HEK293 (cell line): ENCODE data around the gene ZNF479.

Experiments used
- CTCF ChIA-PET: fragments of 350-600 bp; formaldehyde crosslinking; extraction: SDS; loops from one replicate; lab custom pipeline; 2021; ENCODE audit warnings: antibody characterized with exemption; lab: Yijun Ruan, JAX
- POLR2A ChIA-PET: fragments of 300-600 bp; formaldehyde crosslinking; extraction: SDS; loops from one replicate; lab custom pipeline; 2020; ENCODE audit warnings: antibody characterized with exemption, inconsistent platforms; lab: Yijun Ruan, JAX
- H3K27ac ChIP-seq: fragments of 200-500 bp; sonication (Bioruptor generic); 2 replicates; pipeline ENCODE4 v1.5.1; 2014; ENCODE audit warnings: low read depth, low read length, control low read depth, inconsistent platforms; ENCODE audit errors: extremely low read depth
- H3K36me3 ChIP-seq, 2 experiments: fragments of 200-500 bp in 1 of 2; sonication (Bioruptor generic) in 1 of 2; 1 replicate in 1 of 2; 2 replicates in 1 of 2; pipeline ENCODE4 v1.5.1; 2014 to 2017; ENCODE audit warnings: inconsistent platforms in 2 of 2, low read length in 2 of 2; ENCODE audit not compliant: control insufficient read depth in 2 of 2, insufficient read depth in 1 of 2
- H3K4me1 ChIP-seq: fragments of 200-500 bp; sonication (Bioruptor generic); 2 replicates; pipeline ENCODE4 v1.5.1; 2014; ENCODE audit warnings: mild to moderate bottlenecking, low read length, inconsistent platforms; ENCODE audit not compliant: control insufficient read depth, insufficient read depth
- H3K4me3 ChIP-seq: 2 replicates; pipeline ENCODE4 v1.5.1; 2011; ENCODE audit warnings: low read depth, mild to moderate bottlenecking, control low read depth, low read length, moderate library complexity
- H3K9me3 ChIP-seq: fragments of 200-500 bp; sonication (Bioruptor generic); 2 replicates; pipeline ENCODE4 v1.5.1; 2014; ENCODE audit warnings: low read depth, low read length, inconsistent platforms; ENCODE audit not compliant: control insufficient read depth, insufficient read depth
- HOXD13 ChIP-seq: sonication (generic); formaldehyde crosslinking; IDR thresholded peaks from 2 replicates; pipeline ENCODE4 v1.8.0; 2022; ENCODE audit warnings: missing genetic modification reagents, borderline replicate concordance
- KLF16 ChIP-seq: fragments of 450-650 bp; formaldehyde crosslinking; IDR thresholded peaks from 2 replicates; pipeline ENCODE4 v1.5.1; 2017; ENCODE audit warnings: missing biosample characterization, missing genetic modification characterization
- MZF1 ChIP-seq: fragments of 450-650 bp; formaldehyde crosslinking; IDR thresholded peaks from 2 replicates; pipeline ENCODE4 v1.5.1; 2017; ENCODE audit warnings: missing biosample characterization, missing genetic modification characterization, borderline replicate concordance
- RBAK ChIP-seq: fragments of 450-650 bp; formaldehyde crosslinking; IDR thresholded peaks from 2 replicates; pipeline ENCODE4 v1.5.1; 2016; ENCODE audit warnings: missing biosample characterization, missing genetic modification characterization
- TCF7L2 ChIP-seq: IDR thresholded peaks from 2 replicates; pipeline ENCODE4 v1.6.1; 2011; ENCODE audit warnings: low read depth, mild to moderate bottlenecking, inconsistent platforms, low read length, moderate library complexity, borderline replicate concordance
- ZBTB7A ChIP-seq: fragments of 450-650 bp; formaldehyde crosslinking; IDR thresholded peaks from 2 replicates; pipeline ENCODE4 v1.5.1; 2016; ENCODE audit warnings: low read depth, missing biosample characterization, missing genetic modification characterization
- ZNF146 ChIP-seq: fragments of 450-650 bp; formaldehyde crosslinking; IDR thresholded peaks from 2 replicates; pipeline ENCODE4 v1.5.1; 2016; ENCODE audit warnings: missing biosample characterization, missing genetic modification characterization
- ZNF248 ChIP-seq: fragments of 450-650 bp; formaldehyde crosslinking; IDR thresholded peaks from 2 replicates; pipeline ENCODE4 v1.5.1; 2017; ENCODE audit warnings: missing biosample characterization, missing genetic modification characterization
- ZNF404 ChIP-seq: fragments of 450-650 bp; formaldehyde crosslinking; IDR thresholded peaks from 2 replicates; pipeline ENCODE4 v1.5.1; 2017; ENCODE audit warnings: missing biosample characterization, missing genetic modification characterization
- ZNF416 ChIP-seq: fragments of 450-650 bp; formaldehyde crosslinking; IDR thresholded peaks from 2 replicates; pipeline ENCODE4 v1.5.1; 2016; ENCODE audit warnings: missing biosample characterization, missing genetic modification characterization
- ZNF558 ChIP-seq: fragments of 450-650 bp; formaldehyde crosslinking; IDR thresholded peaks from 2 replicates; pipeline ENCODE4 v1.5.1; 2016; ENCODE audit warnings: missing biosample characterization, missing genetic modification characterization
- ZNF626 ChIP-seq: fragments of 450-650 bp; sonication (Bioruptor Pico); formaldehyde crosslinking; IDR thresholded peaks from 2 replicates; pipeline ENCODE4 v1.5.1; 2018; ENCODE audit warnings: missing biosample characterization, missing genetic modification characterization, inconsistent platforms
- ZNF677 ChIP-seq: fragments of 450-650 bp; IDR thresholded peaks from 2 replicates; pipeline ENCODE4 v1.5.0; 2018; ENCODE audit warnings: missing biosample characterization, mild to moderate bottlenecking, missing genetic modification characterization, moderate library complexity
- ZNF76 ChIP-seq: fragments of 450-650 bp; formaldehyde crosslinking; IDR thresholded peaks from 2 replicates; pipeline ENCODE4; 2016; ENCODE audit warnings: low read depth, missing biosample characterization, missing genetic modification characterization, borderline replicate concordance
- ZNF776 ChIP-seq: fragments of 450-650 bp; formaldehyde crosslinking; IDR thresholded peaks from 2 replicates; pipeline ENCODE4 v1.5.0; 2017; ENCODE audit warnings: missing biosample characterization, missing genetic modification characterization, borderline replicate concordance
- ZNF830 ChIP-seq: fragments of 450-650 bp; IDR thresholded peaks from 2 replicates; pipeline ENCODE4 v1.5.0; 2018; ENCODE audit warnings: missing biosample characterization, missing genetic modification characterization, low read depth, mild to moderate bottlenecking, moderate library complexity
- ZSCAN30 ChIP-seq: fragments of 450-650 bp; IDR thresholded peaks from 2 replicates; pipeline ENCODE4 v1.5.1; 2018; ENCODE audit warnings: missing biosample characterization, mild to moderate bottlenecking, missing genetic modification characterization, moderate library complexity
- TF ChIP-seq, protein P1 (sequence below): fragments of 450-650 bp; formaldehyde crosslinking; IDR thresholded peaks from 2 replicates; pipeline ENCODE4 v1.5.1; 2016; ENCODE audit warnings: missing biosample characterization, missing genetic modification characterization
- TF ChIP-seq, protein P2 (sequence below): fragments of 450-650 bp; formaldehyde crosslinking; IDR thresholded peaks from 2 replicates; pipeline ENCODE4 v1.5.1; 2016; ENCODE audit warnings: missing biosample characterization, missing genetic modification characterization
- TF ChIP-seq, protein P3 (sequence below): fragments of 450-650 bp; formaldehyde crosslinking; IDR thresholded peaks from 2 replicates; pipeline ENCODE4 v1.5.1; 2017; ENCODE audit warnings: missing biosample characterization, missing genetic modification characterization

Gene ZNF479

DNA sequence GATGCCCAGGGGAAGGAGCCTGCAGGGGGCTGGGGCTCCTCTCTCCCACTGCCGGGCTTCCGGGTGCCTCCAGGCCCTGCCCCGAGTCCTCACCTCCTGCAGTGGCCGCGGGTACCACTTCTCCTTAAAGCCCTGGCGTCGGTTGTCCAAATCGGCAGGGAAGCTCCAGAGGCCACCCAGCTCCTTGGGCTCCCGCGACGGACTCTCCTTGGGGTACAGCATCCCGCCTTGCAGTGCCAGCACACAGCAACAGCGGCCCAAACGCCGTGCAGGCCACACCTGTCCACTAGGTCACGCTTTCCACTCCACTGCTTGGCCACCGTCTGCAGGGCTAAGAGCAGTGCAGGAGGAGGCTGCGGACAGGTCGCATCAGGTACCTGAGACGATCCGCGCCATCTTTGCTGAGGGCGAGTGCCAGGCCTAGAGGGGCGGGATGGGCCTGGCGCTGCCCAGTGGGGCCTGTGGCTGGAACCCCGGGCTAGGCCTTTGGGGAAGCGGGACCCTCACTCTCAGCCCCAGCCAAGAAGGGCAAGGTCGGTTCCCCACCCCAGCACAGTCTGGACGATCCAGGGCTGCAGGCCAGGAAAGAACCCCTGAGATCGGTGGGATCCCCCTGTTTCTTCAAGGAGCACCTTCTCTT, 47.7 kb upstream of the ZNF479 start:
- no peaks in the 10 kb centered on the region for H3K36me3 ChIP-seq
- H3K9me3 ChIP-seq, result no peaks in the 10 kb centered on the region
- no peaks in the 10 kb centered on the region for H3K4me1 ChIP-seq
- H3K4me3 ChIP-seq, result no peak overlapping the region
- ChIA-PET CTCF (no interaction called here), POLR2A (no interaction called here)
- no peak for TF ChIP-seq ZNF830
- no peak for TF ChIP-seq ZNF146 (tag by site-specific recombination)
- TF ChIP-seq ZNF76 (tag by site-specific recombination), result no peak
- no peak for TF ChIP-seq ZNF248 (tag by site-specific recombination)
- no peak for TF ChIP-seq KLF16 (tag by site-specific recombination)
- TF ChIP-seq, protein P1, sequence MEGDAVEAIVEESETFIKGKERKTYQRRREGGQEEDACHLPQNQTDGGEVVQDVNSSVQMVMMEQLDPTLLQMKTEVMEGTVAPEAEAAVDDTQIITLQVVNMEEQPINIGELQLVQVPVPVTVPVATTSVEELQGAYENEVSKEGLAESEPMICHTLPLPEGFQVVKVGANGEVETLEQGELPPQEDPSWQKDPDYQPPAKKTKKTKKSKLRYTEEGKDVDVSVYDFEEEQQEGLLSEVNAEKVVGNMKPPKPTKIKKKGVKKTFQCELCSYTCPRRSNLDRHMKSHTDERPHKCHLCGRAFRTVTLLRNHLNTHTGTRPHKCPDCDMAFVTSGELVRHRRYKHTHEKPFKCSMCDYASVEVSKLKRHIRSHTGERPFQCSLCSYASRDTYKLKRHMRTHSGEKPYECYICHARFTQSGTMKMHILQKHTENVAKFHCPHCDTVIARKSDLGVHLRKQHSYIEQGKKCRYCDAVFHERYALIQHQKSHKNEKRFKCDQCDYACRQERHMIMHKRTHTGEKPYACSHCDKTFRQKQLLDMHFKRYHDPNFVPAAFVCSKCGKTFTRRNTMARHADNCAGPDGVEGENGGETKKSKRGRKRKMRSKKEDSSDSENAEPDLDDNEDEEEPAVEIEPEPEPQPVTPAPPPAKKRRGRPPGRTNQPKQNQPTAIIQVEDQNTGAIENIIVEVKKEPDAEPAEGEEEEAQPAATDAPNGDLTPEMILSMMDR (tag by site-specific recombination), result no peak
- TF ChIP-seq RBAK (tag by site-specific recombination), result no peak
- TF ChIP-seq ZNF626 (tag by site-specific recombination), result no peak
- no peak for TF ChIP-seq TCF7L2
- H3K27ac ChIP-seq, result no peak overlapping the region

DNA sequence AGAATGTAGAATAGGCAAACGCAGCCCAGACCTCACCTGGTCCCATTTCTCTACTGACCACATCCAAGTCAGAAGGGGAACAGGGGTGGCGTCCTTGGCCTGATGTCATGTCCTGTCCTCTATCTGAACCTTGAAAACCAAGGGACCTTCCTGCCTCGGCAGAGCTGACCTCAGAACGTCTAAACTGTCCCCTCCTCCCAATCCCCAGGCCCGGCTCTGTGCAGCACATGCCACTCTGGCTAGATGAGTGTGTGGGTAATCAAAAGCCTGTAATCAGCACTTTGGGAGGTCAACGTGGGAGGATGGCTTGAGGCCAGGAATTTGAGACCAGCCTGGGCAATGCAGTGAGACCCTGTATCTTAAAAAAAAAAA, 46.5 kb upstream of the ZNF479 start:
- H3K4me1 ChIP-seq, result no peaks in the 10 kb centered on the region
- H3K4me3 ChIP-seq, result no peak overlapping the region
- H3K27ac ChIP-seq, result no peak overlapping the region
- no peaks in the 10 kb centered on the region for H3K36me3 ChIP-seq
- CTCF ChIA-PET, result no interaction called here
- no peaks in the 10 kb centered on the region for H3K9me3 ChIP-seq
- POLR2A ChIA-PET, result no interaction called here
- TF ChIP-seq HOXD13 (CRISPR knock-in tag) (no peak), ZNF558 (no peak), MZF1 (tag by site-specific recombination) (no peak), ZNF416 (no peak)
- TF ChIP-seq, protein P2, sequence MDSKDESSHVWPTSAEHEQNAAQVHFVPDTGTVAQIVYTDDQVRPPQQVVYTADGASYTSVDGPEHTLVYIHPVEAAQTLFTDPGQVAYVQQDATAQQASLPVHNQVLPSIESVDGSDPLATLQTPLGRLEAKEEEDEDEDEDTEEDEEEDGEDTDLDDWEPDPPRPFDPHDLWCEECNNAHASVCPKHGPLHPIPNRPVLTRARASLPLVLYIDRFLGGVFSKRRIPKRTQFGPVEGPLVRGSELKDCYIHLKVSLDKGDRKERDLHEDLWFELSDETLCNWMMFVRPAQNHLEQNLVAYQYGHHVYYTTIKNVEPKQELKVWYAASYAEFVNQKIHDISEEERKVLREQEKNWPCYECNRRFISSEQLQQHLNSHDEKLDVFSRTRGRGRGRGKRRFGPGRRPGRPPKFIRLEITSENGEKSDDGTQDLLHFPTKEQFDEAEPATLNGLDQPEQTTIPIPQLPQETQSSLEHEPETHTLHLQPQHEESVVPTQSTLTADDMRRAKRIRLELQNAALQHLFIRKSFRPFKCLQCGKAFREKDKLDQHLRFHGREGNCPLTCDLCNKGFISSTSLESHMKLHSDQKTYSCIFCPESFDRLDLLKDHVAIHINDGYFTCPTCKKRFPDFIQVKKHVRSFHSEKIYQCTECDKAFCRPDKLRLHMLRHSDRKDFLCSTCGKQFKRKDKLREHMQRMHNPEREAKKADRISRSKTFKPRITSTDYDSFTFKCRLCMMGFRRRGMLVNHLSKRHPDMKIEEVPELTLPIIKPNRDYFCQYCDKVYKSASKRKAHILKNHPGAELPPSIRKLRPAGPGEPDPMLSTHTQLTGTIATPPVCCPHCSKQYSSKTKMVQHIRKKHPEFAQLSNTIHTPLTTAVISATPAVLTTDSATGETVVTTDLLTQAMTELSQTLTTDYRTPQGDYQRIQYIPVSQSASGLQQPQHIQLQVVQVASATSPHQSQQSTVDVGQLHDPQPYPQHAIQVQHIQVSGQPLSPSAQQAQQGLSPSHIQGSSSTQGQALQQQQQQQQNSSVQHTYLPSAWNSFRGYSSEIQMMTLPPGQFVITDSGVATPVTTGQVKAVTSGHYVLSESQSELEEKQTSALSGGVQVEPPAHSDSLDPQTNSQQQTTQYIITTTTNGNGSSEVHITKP (tag by site-specific recombination), result no peak

DNA sequence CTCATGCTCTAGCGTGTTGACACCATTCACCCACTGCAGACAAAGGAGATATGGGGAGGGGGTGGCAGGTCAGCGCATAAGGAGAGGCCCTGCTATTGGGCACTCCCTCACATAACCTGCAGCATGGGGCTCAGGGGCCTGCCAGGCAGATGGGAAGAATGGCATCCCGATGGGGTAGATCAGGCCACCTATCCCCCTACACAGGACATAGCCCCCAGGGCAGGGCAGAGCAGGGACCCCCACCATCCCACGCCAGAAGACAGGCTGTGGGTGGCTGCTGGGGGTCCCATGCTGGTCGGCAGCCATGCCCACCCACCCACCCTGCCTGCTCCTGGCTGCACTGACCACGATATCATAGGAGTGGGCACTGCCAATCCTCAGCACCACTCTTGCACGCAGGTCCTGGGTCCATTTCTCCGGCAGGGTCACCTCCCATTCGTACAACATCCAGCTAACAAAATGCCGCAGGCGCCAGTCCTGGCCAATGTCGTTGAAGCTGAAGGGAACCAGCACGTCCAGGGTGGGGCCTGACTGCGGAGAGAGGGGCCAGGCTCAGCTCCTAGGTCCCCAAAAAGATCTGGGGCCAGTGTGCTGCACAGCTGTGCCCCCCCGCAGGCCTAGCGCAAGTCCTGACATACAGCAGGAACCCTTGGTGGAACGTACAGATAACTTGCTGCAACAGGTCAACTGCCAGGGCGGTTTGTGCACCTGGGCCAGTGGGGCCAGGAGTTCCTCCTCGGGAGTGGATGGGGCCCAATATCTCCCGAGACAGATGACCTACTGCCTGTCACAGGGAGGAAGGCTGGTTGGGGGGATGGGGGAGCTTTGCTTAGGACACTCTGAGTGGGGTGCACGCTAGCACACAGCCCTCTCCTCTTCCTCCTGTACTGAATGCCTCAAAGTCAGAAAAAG, 45.9 kb upstream of the ZNF479 start:
- Histone ChIP-seq H3K4me3 (no peak overlapping the region), H3K4me1 (no peaks in the 10 kb centered on the region), H3K9me3 (no peaks in the 10 kb centered on the region), H3K27ac (no peak overlapping the region), H3K36me3 (no peaks in the 10 kb centered on the region)
- POLR2A ChIA-PET, result no interaction called here
- CTCF ChIA-PET, result no interaction called here
- TF ChIP-seq, protein P3, sequence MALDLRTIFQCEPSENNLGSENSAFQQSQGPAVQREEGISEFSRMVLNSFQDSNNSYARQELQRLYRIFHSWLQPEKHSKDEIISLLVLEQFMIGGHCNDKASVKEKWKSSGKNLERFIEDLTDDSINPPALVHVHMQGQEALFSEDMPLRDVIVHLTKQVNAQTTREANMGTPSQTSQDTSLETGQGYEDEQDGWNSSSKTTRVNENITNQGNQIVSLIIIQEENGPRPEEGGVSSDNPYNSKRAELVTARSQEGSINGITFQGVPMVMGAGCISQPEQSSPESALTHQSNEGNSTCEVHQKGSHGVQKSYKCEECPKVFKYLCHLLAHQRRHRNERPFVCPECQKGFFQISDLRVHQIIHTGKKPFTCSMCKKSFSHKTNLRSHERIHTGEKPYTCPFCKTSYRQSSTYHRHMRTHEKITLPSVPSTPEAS (tag by site-specific recombination), result no peak
- TF ChIP-seq ZSCAN30 (tag by site-specific recombination) (no peak), ZNF776 (no peak), ZNF677 (no peak), ZBTB7A (tag by site-specific recombination) (no peak), ZNF404 (tag by site-specific recombination) (no peak)
- TF ChIP-seq, protein P2 (tag by site-specific recombination), result no peak
